ENCODE measurements around the gene SAMD4A.

Gene SAMD4A

GRCh38 chr14:54632452-54632851 is 65.5 kb downstream of the SAMD4A start:
- DNase-seq (ENCODE audit: low read depth): no peak

DNA sequence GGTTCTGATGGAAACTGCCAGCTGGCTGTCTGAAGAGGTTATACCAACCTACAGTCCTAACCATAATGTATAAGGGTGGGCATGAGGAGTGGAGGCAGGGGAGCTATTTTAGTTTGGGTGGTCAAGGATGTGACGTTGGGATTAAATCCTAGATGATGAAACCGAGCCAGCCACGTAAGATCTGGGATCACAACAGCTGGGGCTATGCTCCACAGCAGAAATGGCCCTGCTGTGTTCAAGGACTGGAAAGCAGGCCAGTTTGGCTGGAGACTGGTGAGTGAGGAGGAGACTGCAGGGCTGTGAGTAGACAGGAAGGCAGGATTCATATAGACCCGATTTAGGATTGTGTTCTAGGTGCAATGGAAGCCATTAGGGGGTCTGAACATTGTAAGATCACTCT is 66.1 kb downstream of the SAMD4A start:
- DNase-seq (ENCODE audit: low read depth): no peak

DNA sequence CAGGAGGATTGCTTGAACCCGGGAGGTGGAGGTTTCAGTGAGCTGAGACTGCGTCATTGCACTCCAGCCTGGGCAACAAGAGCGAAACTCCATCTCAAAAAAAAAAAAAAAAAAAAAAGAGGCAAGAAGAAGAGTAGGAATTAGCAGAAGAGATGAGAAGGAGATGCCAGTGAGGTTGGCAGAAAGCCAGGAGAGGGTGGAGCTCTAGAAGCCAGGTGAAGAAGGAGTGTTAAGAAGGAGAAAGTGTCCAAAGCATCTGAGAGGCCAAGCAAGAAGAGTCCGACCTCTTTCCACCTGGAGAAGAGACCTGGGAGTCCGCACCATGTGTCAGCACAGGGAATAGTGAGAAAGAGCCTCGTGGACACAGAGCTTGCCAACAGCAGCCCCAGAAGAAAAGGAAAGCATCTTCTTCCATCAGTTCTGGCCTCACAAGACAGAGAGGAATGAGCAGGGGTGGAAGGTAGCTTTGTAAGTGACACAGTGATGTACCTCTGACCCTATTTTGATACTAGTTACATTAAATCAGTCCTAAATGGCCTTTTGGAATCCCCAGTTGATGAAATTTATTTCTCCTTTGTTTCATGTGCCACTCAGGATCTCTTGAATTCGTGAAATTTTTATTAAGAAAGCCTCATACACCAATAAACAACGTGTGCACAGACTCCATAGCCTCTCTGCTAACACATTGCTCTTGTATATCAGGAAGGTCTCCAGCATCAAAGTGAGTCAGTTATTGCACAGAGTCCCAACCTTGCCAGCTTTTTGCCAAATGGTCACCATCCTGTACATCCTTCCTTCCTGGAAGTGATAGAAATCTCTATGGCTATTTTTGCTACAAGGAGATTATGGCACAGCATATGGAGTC is 70.6 kb downstream of the SAMD4A start:
- DNase-seq (ENCODE audit: low read depth): no peak

GRCh38 chr14:54638135-54638446 is 71.2 kb downstream of the SAMD4A start:
- no peak for DNase-seq (ENCODE audit: low read depth)

DNA sequence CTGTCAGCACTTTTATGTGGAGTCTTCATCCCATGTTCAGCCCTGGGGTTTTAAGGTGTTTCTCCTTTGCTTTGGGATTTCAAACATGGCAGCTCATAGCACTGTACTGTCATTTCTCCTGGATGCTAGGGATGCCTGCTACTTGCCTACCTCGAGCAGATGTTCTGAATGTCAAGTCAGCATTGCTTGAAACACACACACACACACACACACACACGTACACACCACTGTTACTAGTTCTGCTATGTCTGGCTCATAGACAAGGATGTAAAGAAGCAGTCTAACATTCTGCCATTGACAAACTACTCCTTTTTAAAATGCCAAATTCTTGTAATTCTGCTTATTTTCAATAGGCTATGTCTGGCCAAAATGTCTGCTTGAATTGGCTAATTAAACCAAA is 72.7 kb downstream of the SAMD4A start:
- DNase-seq (ENCODE audit: low read depth): no peak

DNA sequence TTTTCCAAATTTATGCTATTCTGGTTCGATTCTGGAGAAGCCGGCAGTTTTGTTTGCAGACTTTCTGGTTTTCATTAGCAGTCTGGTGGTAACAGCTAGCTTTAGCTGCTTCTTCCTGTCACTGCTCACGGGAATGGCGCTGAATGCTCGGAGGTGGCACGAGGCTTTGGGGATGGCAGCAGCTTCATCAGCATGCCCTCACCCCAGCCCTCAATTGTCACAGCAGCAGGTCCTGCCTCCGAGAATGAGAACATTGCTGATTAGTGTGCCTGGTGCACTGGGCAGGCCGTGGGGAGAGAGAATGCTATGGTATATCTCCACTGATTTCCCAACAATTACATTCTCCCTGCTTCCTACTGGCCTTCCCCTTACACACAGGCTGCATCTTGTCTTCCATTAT is 73.6 kb downstream of the SAMD4A start:
- DNase-seq (ENCODE audit: low read depth): no peak

- DNase-seq (ENCODE audit: low read depth): no peak
These were observed 75.2 kb downstream of the SAMD4A start for GRCh38 chr14:54642121-54642520.

GRCh38 chr14:54642801-54643695 is 76.1 kb downstream of the SAMD4A start:
- no peak for DNase-seq (ENCODE audit: low read depth)

DNA sequence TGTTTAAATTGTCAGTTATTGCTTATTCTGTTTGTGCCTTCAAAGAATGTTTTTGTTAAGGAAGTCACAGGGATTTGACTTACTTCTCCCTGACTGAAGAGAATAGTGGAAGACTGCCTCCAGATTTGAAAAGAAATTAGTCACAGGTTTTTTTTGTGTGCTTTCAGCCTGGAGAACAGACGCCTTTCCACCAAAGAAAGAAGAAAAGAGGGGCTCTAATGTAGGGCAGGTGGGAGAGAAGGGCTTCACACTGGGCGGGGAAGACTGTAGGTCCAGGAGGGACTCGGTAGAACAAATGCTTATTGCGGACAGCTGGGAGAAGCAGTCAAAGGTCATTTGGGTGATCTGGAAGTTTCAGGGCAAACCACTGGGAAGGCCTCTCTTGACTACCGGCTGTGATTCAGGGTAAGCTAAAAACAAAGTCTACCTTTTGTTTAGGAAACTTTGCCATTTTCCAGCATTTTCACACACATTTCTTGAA is 76.8 kb downstream of the SAMD4A start:
- no peak for DNase-seq (ENCODE audit: low read depth)

GRCh38 chr14:54645639-54646038 is 78.7 kb downstream of the SAMD4A start:
- DNase-seq (ENCODE audit: low read depth): no peak

GRCh38 chr14:54646626-54647025 is 79.7 kb downstream of the SAMD4A start:
- no peak for DNase-seq (ENCODE audit: low read depth)

DNA sequence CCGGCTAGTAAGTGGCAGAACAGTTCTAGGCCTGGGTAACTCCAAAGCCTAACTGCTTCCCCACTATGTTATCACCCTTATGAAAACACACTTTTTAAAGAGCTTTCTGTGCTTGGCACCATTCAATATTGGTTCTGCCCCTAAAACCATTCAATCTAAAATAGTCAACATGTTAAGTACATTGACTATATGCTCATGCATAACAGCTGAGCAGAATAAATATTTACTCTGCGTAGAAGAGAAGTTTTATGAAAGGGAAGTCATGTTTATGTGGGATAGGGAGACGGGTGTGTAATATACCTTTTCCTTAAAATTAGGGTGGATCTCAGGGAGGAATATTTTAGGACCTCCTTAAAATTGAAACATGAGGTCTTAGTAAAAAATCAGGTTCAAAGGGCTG is 80.5 kb downstream of the SAMD4A start:
- DNase-seq (ENCODE audit: low read depth): no peak

DNA sequence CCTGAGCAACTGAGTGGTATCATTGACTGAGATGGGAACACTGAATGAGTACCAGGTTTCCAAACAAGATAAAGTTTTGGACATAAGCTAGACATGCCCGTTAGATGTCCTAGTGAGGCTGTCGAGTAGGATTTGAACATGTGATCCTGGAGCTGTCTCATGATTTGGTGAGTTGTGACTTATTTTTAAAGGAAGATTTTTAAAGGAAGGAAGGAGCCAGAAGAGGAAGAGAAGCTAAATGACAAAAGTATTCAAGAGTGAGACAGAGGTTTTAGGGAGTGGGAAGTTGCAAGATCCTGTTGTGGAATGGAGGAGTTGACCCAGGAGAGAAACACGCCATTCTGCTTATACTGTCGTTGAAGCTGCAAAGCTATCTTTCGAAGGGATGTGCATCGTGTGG is 82.1 kb downstream of the SAMD4A start:
- DNase-seq (ENCODE audit: low read depth): no peak

DNA sequence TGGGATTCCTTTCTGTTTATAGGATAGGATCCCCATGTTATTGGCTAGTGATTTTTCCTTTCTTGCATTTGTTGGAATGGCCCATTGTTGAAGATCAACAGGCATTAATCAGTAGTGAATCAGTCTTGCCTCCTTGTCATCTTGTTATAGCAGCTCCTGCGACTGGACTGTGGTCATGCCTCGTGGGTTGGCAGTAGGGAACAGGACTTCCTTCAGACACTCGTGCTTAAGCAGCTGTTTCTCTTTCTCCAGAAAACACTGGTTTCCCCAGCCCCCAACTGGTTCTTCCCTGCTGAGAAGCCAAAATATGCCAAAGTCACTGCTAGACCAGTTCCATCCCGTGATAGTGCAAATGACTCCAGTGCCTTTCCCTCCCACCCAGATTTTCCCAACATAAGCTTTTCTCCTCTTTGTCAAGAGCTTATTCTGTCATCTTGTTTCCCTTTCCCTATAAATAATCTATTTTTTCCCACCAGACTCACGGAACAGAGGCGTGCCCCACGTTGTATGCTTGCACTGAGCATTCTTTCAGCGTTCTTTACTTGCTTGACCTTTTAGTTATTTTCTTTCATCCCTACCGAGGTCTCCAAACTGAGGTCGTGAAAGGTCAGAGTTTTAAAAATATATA is 83.5 kb downstream of the SAMD4A start:
- DNase-seq (ENCODE audit: low read depth): no peak

DNA sequence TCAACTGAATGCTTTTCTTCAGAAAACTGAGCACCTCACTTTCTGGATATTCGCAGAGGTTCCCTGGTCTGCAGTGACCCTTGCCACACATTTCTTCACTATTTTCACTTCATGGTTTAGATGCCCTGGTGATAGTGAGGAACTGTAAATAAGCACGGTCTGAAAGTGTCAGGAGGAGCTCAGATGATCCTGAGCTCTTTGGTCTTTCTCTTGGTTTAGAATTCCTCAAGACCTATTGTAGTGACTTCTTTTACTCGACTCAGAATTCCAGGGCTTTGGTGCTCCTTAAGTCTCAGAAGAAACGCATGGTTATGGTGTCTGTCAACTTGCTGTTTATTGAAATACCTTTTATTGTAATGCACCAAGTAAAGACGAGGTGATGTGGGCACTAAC is 84.0 kb downstream of the SAMD4A start:
- no peak for DNase-seq (ENCODE audit: low read depth)

DNA sequence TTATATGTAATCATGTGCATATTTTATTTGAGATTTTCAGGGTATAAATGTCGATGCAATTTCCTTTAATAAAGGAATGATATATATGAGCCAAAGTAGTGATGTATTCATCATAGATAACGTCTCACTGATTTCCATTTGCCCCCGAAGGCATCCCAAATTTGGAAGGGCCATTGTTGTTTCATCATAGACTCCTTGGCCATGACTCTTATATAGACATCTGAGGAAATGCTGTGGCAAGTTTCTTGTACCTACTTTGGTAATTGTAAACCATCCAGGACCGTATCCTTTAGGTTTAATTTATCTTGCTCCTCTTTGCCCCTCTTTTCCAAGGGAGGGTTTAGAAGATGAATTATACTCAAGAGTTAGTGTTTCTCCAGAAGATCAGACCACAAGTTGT is 84.7 kb downstream of the SAMD4A start:
- no peak for DNase-seq (ENCODE audit: low read depth)

GRCh38 chr14:54652188-54652587 is 85.3 kb downstream of the SAMD4A start:
- no peak for DNase-seq (ENCODE audit: low read depth)

DNA sequence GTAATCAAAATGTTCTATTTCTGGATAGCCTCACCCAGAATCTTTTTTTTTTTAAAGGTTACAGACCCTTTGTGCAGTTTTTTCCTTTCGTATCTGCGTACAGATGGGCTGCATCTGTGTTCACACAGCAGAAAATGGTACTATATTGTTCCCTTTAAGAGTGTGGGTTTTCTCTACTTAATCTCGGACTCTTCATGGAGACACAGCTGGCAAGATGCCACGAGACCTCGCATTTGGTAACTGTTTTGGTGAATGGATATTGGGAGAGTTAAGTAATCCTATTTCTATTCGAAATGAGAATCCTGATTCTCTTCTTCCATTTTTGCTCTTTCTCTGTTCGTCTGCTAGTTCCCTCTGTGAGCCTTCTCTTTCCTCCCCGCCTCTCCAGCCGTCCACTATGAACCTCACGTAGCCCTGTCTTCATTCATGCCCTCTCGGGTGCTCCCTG is 85.7 kb downstream of the SAMD4A start:
- no peak for DNase-seq (ENCODE audit: low read depth)

DNA sequence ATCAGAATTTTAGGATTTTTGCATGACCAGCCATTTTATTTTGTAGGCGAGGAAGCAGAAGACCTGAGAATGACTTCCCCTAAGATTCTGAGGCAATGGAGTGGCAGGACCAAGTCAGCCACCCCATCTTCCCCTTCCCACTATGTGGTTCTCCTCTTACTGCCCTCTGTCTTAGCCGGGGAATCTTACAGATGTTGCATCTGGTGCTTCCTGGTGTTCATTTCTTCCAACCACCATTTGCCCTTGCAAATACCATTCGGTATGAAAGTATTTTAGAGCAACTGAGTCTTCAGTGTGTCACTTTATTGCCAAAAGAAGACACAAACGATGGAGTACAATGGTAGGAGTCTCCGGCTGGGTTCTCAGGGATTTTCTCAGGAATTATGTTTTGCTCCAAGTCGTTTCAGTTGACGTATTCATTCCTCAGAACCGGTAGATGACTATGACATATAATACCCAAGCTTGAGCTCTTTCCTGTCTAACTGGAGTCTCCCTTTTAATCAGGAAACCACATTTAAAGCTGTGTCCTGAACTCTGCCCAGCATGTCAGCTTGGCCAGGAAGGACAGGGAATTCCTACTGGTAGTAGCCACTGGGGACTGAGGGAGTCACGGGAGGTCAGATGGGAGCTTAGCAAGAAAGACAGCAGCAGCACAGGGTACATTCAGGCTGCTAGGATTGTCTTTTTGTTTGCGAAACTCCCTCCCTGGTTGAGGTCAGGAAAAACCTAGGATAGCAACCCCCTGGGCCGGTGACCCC is 87.0 kb downstream of the SAMD4A start:
- DNase-seq (ENCODE audit: low read depth): no peak

GRCh38 chr14:54654605-54655004 is 87.7 kb downstream of the SAMD4A start:
- DNase-seq (ENCODE audit: low read depth): no peak

- DNase-seq (ENCODE audit: low read depth): no peak
These were observed 91.9 kb downstream of the SAMD4A start for GRCh38 chr14:54658836-54659235.

DNA sequence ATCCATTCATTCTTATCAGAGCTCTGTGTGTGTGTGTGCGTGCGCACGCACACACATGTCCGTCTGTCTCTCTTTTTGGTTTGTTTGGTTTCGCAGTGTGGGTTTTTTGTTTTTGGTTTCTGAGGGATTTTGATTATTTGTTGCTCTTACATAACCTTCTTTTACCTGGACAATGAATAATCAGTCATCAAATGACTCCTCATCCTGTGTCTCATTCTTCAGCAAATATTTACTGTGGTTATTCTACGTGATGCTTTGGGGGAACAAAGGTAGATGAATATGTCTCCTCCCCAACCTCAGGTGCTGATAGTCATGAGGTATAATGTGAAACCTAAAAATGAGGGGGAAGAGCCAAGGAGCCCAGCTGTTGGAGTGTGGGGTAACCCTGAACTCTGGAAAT is 92.4 kb downstream of the SAMD4A start:
- DNase-seq (ENCODE audit: low read depth): no peak
